ENCODE data around the gene RPS6KA6.

The RPS6KA6 gene

DNA sequence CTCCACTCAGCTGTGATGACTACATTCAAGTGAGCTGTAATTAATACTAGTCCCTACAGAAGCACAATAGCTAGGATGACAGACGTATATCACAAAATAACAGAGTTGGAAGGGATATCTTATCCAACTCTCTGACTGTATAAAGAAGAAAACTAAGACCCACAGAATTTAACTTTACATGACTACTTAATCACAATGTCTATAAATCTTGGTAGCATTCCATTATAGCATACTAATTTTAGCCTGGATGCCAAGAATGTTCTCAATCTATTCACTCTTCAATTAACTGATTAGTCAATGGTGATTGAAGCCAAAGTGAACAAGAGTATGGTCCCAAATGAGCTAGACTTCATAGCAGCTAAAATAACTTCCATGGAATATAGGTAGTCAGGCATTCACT lies 31.2 kb downstream of the RPS6KA6 start:
- peak; percentile 45 for DNase-seq (ENCODE audit: low read depth)
- no peak overlapping the region for H3K4me3 ChIP-seq (ENCODE audit: control insufficient read depth, low read depth, low read length)
- TF ChIP-seq, protein P1, sequence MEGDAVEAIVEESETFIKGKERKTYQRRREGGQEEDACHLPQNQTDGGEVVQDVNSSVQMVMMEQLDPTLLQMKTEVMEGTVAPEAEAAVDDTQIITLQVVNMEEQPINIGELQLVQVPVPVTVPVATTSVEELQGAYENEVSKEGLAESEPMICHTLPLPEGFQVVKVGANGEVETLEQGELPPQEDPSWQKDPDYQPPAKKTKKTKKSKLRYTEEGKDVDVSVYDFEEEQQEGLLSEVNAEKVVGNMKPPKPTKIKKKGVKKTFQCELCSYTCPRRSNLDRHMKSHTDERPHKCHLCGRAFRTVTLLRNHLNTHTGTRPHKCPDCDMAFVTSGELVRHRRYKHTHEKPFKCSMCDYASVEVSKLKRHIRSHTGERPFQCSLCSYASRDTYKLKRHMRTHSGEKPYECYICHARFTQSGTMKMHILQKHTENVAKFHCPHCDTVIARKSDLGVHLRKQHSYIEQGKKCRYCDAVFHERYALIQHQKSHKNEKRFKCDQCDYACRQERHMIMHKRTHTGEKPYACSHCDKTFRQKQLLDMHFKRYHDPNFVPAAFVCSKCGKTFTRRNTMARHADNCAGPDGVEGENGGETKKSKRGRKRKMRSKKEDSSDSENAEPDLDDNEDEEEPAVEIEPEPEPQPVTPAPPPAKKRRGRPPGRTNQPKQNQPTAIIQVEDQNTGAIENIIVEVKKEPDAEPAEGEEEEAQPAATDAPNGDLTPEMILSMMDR (conservative IDR thresholded peaks at IDR 0.05; ENCODE audit: control insufficient read depth, insufficient read depth, low read depth, low read length) = no peak

DNA sequence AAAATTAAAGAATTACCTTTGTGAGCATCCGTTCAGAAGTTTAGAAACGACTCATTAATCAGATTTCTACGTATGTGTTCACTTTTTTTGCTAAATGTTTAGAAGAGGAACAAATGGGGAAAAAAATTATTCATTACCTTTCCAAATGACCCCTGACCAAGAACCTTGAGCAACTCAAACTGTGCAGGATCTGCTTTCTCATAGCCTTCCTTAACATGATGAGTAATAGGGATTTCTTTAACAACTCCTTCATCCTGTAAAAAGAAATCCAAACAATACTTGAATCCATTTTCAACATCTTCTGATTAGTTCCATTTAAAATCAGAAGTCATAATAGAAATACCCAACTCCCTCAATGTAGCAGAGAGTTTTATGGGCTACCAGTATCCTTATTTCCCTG lies 32.1 kb downstream of the RPS6KA6 start:
- H3K4me3 ChIP-seq (ENCODE audit: control insufficient read depth, low read depth, low read length) = no peak overlapping the region
- TF ChIP-seq, protein P1 (conservative IDR thresholded peaks at IDR 0.05; ENCODE audit: control insufficient read depth, insufficient read depth, low read depth, low read length) = no peak
- peak; percentile 68 for DNase-seq (ENCODE audit: low read depth)

DNA sequence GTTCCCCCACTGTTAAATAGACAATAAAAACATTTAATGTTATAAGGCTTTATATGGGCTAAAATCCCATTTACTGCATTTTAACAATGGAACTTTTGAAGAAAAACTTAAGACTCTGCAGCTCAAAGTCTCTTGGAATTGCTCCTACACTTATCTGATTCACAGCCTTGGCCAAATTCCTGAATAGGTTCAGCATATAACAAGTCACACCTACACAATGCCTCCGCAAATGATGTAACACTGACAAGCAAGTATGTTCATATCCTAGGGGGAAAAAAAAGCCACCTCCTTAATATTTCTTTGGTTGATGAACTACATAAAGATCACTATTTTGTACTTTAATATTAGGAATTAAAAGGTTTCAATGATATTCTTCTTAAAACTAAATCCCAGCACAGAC lies 34.5 kb downstream of the RPS6KA6 start:
- H3K4me3 ChIP-seq (ENCODE audit: control insufficient read depth, low read depth, low read length) = no peak overlapping the region
- TF ChIP-seq, protein P1 (conservative IDR thresholded peaks at IDR 0.05; ENCODE audit: control insufficient read depth, insufficient read depth, low read depth, low read length) = no peak
- DNase-seq (ENCODE audit: low read depth) = peak; percentile 41

DNA sequence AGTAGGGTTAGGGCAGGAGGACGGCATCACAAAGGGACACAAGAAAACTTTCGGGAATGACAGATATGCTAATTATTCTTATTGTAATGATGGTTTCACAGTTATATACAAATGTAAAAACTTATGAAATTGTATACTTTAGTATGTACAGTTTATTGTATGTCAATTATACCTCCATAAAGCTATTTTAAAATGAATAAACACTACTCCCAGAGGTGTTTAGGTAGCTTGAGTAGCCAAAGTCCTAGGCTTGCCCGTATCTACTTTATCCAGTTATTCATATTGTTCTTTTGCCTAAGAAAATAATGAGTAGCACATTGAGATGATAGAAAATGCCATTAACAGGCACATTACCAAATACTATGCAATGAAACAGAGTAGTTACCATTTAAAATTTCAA lies 43.0 kb downstream of the RPS6KA6 start:
- TF ChIP-seq, protein P1 (conservative IDR thresholded peaks at IDR 0.05; ENCODE audit: control insufficient read depth, insufficient read depth, low read depth, low read length) = no peak
- no peak for DNase-seq (ENCODE audit: low read depth)
- no peak overlapping the region for H3K4me3 ChIP-seq (ENCODE audit: control insufficient read depth, low read depth, low read length)

DNA sequence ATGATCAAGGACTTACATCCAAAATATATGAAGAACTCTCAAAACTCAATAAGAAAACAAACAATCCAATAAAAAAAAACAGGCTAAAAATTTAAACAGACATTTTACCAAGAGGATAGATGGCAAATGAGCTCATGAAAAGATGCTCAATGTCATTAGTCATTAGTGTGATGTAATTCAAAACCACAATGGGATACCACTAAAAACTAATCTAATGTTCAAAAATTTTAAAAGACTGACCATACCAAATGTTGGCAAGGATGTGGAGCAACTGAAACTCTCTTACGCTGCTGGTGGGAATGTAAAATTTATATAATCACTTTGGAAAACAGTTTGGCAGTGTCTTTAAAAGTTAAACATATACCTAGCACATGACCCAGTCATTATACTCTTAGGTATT lies 43.7 kb downstream of the RPS6KA6 start:
- DNase-seq (ENCODE audit: low read depth) = peak; percentile 60
- H3K4me3 ChIP-seq (ENCODE audit: control insufficient read depth, low read depth, low read length) = no peak overlapping the region
- TF ChIP-seq, protein P1 (conservative IDR thresholded peaks at IDR 0.05; ENCODE audit: control insufficient read depth, insufficient read depth, low read depth, low read length) = no peak

DNA sequence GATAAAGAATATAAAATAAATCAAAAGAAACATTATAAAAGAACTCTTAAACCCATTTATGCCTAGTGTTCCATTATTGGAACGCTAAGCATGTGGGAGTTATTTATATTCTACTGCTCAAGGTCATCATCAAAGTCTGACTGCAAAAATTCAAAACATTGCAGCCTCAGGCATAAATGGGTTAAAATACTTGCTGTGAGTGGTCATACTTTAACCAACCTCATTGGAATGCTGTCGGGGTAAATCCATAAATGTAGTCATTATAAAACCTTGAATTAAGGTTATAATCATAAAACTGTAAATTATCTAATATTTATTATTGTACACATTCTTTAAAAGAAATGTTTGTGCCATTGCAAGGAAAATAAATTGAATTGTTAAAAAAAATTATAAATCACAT lies 55.0 kb downstream of the RPS6KA6 start:
- TF ChIP-seq, protein P1 (conservative IDR thresholded peaks at IDR 0.05; ENCODE audit: control insufficient read depth, insufficient read depth, low read depth, low read length) = no peak
- DNase-seq (ENCODE audit: low read depth) = no peak

DNA sequence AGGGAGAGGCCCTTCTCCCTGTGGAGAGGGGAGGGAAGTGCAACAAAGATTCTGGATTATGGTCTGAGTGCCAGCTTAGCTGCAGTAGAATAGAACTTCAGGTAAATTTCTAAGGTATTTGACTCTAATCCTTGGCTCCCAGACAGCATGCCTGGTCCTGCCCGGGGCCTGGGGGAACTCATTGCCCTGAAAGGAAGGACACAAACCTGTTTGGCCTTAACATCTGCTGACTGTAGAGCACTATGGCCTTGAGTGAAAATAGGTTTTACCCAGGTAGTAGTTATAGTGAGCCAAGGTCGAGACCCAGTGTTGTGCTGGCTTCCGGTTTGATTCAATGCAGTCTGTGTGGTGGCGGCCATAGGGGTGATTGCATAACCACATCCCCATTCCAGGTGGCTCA lies 64.4 kb downstream of the RPS6KA6 start:
- no peak for DNase-seq (ENCODE audit: low read depth)
- TF ChIP-seq, protein P1 (conservative IDR thresholded peaks at IDR 0.05; ENCODE audit: control insufficient read depth, insufficient read depth, low read depth, low read length) = no peak
- no peak overlapping the region for H3K4me3 ChIP-seq (ENCODE audit: control insufficient read depth, low read depth, low read length)

More for the DNA sequence above, 55.0 kb downstream of the RPS6KA6 start:
- no peak overlapping the region for H3K4me3 ChIP-seq (ENCODE audit: control insufficient read depth, low read depth, low read length)
